ENCODE data around the gene TIMM44.

GRCh38 chr19:7897292-7897691 is 46.2 kb downstream of the TIMM44 start:
- no peak for TF ChIP-seq POLR2A (IDR thresholded peaks at IDR 0.05; ENCODE audit: low read length)
- TF ChIP-seq GATA1 (IDR thresholded peaks at IDR 0.05; ENCODE audit: low read depth, low read length), result no peak
